Superior temporal gyrus (tissue), 1 donor: ENCODE data around the gene GDPD5.

Experiments used
- DNase-seq: peaks from one replicate; pipeline ENCODE4 v3.0.0-alpha.2; 2016; ENCODE audit errors: extremely low spot score

The GDPD5 gene

GRCh38 chr11:75399344-75400145 is 126.2 kb downstream of the GDPD5 start, which contains the start of gene RPS3:
TSS of gene RPS3 (plus strand) at chr11:75399518. CDS start at chr11:75399548, 30 bp downstream.
- DNase-seq, result peak; percentile 95

- no peak for DNase-seq
These were observed 126.8 kb downstream of the GDPD5 start for GRCh38 chr11:75398906-75399305.

GRCh38 chr11:75394085-75394840 is 131.5 kb downstream of the GDPD5 start:
- no peak for DNase-seq

- DNase-seq, result no peak
These were observed 135.8 kb downstream of the GDPD5 start for GRCh38 chr11:75389925-75390324.

GRCh38 chr11:75389276-75389605 is 136.5 kb downstream of the GDPD5 start:
- DNase-seq, result no peak

- peak; percentile 89 for DNase-seq
These were observed 137.1 kb downstream of the GDPD5 start for GRCh38 chr11:75388386-75389275.

- no peak for DNase-seq
These were observed 137.9 kb downstream of the GDPD5 start for GRCh38 chr11:75387736-75388294.

GRCh38 chr11:75386942-75387630 is 138.7 kb downstream of the GDPD5 start:
- no peak for DNase-seq
